Breast epithelium (tissue), 4 donors: ENCODE data around the gene FIG4. TPM values are rescaled to one million over a fixed set of nuclear protein-coding genes. Genes with fewer than 3 reads are reported as not detected.
A peak's percentile ranks its signal among the peaks of the same experiment; 100 is the strongest.
"Not testable (repeated sequence)": the region's sequence is repeated elsewhere in the genome, so short reads cannot be mapped to it uniquely, and the experiment has no call there.

ENCODE experiments used
- DNase-seq, 2 donors: peaks; one replicate each; pipeline ENCODE4 v3.0.0-alpha.2; 2019; ENCODE audit warnings: low spot score in 2 of 2
- H3K27ac ChIP-seq, 2 donors: fragments of 200-600 bp; sonication (generic) in 1 of 2; one replicate each; pipeline ENCODE4 v1.5.1; 2016 to 2019; ENCODE audit warnings: mild to moderate bottlenecking in 1 of 2
- H3K27me3 ChIP-seq, 2 donors: fragments of 200-600 bp; sonication (generic) in 1 of 2; one replicate each; pipeline versions ENCODE4 v1.5.1 to v1.6.0; 2017 to 2019; ENCODE audit warnings: control low read depth in 1 of 2, mild to moderate bottlenecking in 1 of 2
- H3K36me3 ChIP-seq: fragments of 200-600 bp; one replicate; pipeline ENCODE4 v1.5.1; 2019
- H3K4me1 ChIP-seq, 2 donors: fragments of 200-600 bp; sonication (generic); one replicate each; pipeline ENCODE4 v1.5.1; 2016 to 2019; ENCODE audit warnings: control low read depth in 1 of 2
- H3K4me3 ChIP-seq, 3 donors: fragments of 200-600 bp; sonication (generic); 1 replicate in 2 of 3; 2 replicates in 1 of 3; pipeline ENCODE4 v1.5.1; 2016 to 2019; ENCODE audit warnings: mild to moderate bottlenecking in 3 of 3, moderate library complexity in 2 of 3
- H3K9me3 ChIP-seq, 2 donors: fragments of 200-600 bp; sonication (generic) in 1 of 2; one replicate each; pipeline ENCODE4 v1.5.1; 2016 to 2019; ENCODE audit warnings: control low read depth in 1 of 2
- CTCF ChIP-seq, 3 donors: fragments of 450-650 bp; IDR thresholded peaks; one replicate each; pipeline ENCODE4 v1.5.1; 2016 to 2017; ENCODE audit warnings: antibody characterized with exemption in 3 of 3, mild to moderate bottlenecking in 3 of 3, moderate library complexity in 3 of 3
- POLR2A ChIP-seq: fragments of 450-650 bp; IDR thresholded peaks from one replicate; pipeline ENCODE4 v1.6.1; 2016; ENCODE audit warnings: antibody characterized with exemption, mild to moderate bottlenecking, moderate library complexity
- POLR2AphosphoS5 ChIP-seq, 3 donors: sonication (generic); formaldehyde crosslinking; IDR thresholded peaks; one replicate each; pipeline ENCODE4 v1.6.1; 2017; ENCODE audit warnings: antibody characterized with exemption in 3 of 3
- intact Hi-C: fragments of 100-400 bp; cut with DNase I; formaldehyde crosslinking; loops from one replicate; pipeline ENCODE4 v1.15.1; 2023; ENCODE audit warnings: low total_unique reads
- total RNA-seq, 3 donors: library from RNA; depleted of rRNA; stranded (reverse); fragments of >200 nt; gene quantifications; one replicate each; pipeline ENCODE4 v1.1.0, GENCODE V29; 2016

Gene FIG4
- total RNA-seq, 3 donors from 2014 or later = 18.2 to 29.6 (median 18.4) TPM

GRCh38 chr6:109864050-109864449 lies 173.0 kb downstream of the FIG4 start:
- Histone ChIP-seq H3K4me1 (no peaks in the 10 kb centered on the region), H3K27me3 (no peaks in the 10 kb centered on the region), H3K27ac (no peak overlapping the region), H3K4me3 (no peak overlapping the region), H3K36me3 (no peaks in the 10 kb centered on the region), H3K9me3 (no peaks in the 10 kb centered on the region)
- no peak for DNase-seq
- intact Hi-C loops = no loop called here
- TF ChIP-seq POLR2A = no peak
- no peak for TF ChIP-seq POLR2AphosphoS5 (IDR thresholded peaks at IDR 0.05)
- no peak for TF ChIP-seq CTCF (IDR thresholded peaks at IDR 0.05)

GRCh38 chr6:109865968-109866367 lies 174.9 kb downstream of the FIG4 start:
- Histone ChIP-seq H3K4me1 (no peaks in the 10 kb centered on the region), H3K9me3 (no peaks in the 10 kb centered on the region), H3K4me3 (no peak overlapping the region), H3K27ac (no peak overlapping the region), H3K36me3 (no peaks in the 10 kb centered on the region), H3K27me3 (no peaks in the 10 kb centered on the region)
- intact Hi-C loops = no loop called here
- no peak for DNase-seq
- TF ChIP-seq CTCF (IDR thresholded peaks at IDR 0.05) (no peak), POLR2AphosphoS5 (IDR thresholded peaks at IDR 0.05) (no peak), POLR2A (no peak)

- H3K9me3 ChIP-seq = no peaks in the 10 kb centered on the region
- DNase-seq = peak; percentile 33 to 58
- peak overlapping the region in 1 of 2 donors; percentile 38 for H3K27ac ChIP-seq
- no peaks in the 10 kb centered on the region for H3K4me1 ChIP-seq
- H3K4me3 ChIP-seq = no peak overlapping the region
- H3K36me3 ChIP-seq = no peaks in the 10 kb centered on the region
- no peaks in the 10 kb centered on the region for H3K27me3 ChIP-seq
- intact Hi-C loops = no loop called here
- TF ChIP-seq CTCF (IDR thresholded peaks at IDR 0.05) (no peak), POLR2A (no peak), POLR2AphosphoS5 (IDR thresholded peaks at IDR 0.05) (no peak)
Measured at GRCh38 chr6:109867009-109867969, 176.2 kb downstream of the FIG4 start.

GRCh38 chr6:109867970-109868358 lies 176.9 kb downstream of the FIG4 start:
- no peak for TF ChIP-seq POLR2A
- TF ChIP-seq POLR2AphosphoS5 (IDR thresholded peaks at IDR 0.05) = no peak
- TF ChIP-seq CTCF (IDR thresholded peaks at IDR 0.05) = no peak
- H3K4me3 ChIP-seq = no peak overlapping the region
- intact Hi-C loops = no loop called here
- no peak overlapping the region for H3K27ac ChIP-seq
- H3K9me3 ChIP-seq = no peaks in the 10 kb centered on the region
- no peaks in the 10 kb centered on the region for H3K36me3 ChIP-seq
- peaks cover 0 to 3% of the 10 kb centered on the region in 2 donors for H3K4me1 ChIP-seq
- H3K27me3 ChIP-seq = no peaks in the 10 kb centered on the region
- DNase-seq = no peak

- DNase-seq, H3K9me3 ChIP-seq, H3K27me3 ChIP-seq, H3K4me3 ChIP-seq, H3K4me1 ChIP-seq, H3K36me3 ChIP-seq, intact Hi-C loops: not testable (repeated sequence)
- peak overlapping the region in 1 of 2 donors; percentile 19 for H3K27ac ChIP-seq
Measured at GRCh38 chr6:109869398-109870088, 178.4 kb downstream of the FIG4 start.
